Psoas muscle (tissue), 8 donors: Measurements from ENCODE around the gene CORO2B. TPM values are rescaled to one million over a fixed set of nuclear protein-coding genes. Genes with fewer than 3 reads are reported as not detected.

Experiments used
- ATAC-seq, 4 donors: fragments of 200-7000 bp; cut with Tn5 transposase; one replicate each; pipeline ENCODE4 v1.9.1; 2020; ENCODE audit warnings: moderate library complexity in 3 of 4, mild to moderate bottlenecking in 2 of 4
- DNase-seq, 2 donors: peaks; one replicate each; pipeline ENCODE4 v3.0.0-alpha.2; 2020
- H3K27ac ChIP-seq: fragments of 200-600 bp; one replicate; pipeline ENCODE4 v1.8.0; 2022
- H3K27me3 ChIP-seq, 3 donors: fragments of 200-600 bp in 1 of 3; one replicate each; pipeline versions ENCODE4 v1.6.1 to v1.8.0; 2013 to 2022; ENCODE audit warnings: low read length in 2 of 3, mild to moderate bottlenecking in 2 of 3, moderate library complexity in 1 of 3; ENCODE audit not compliant: insufficient read depth in 3 of 3
- H3K36me3 ChIP-seq, 2 donors: fragments of 200-600 bp in 1 of 2; one replicate each; pipeline versions ENCODE4 v1.6.1 to v1.8.0; 2013 to 2022; ENCODE audit warnings: low read depth in 1 of 2, mild to moderate bottlenecking in 1 of 2, moderate library complexity in 1 of 2; ENCODE audit not compliant: insufficient read depth in 1 of 2
- H3K4me1 ChIP-seq: fragments of 200-600 bp; one replicate; pipeline ENCODE4 v1.8.0; 2022
- H3K4me3 ChIP-seq: fragments of 200-600 bp; one replicate; pipeline ENCODE4 v1.8.0; 2022; ENCODE audit warnings: mild to moderate bottlenecking
- H3K9me3 ChIP-seq: fragments of 200-600 bp; one replicate; pipeline ENCODE4 v1.8.0; 2022
- WGBS, 3 donors: extraction: QIAGEN DNeasy Blood & Tissue Kit; methylation state at CpG; one replicate each; pipeline versions ENCODE4 v1.1.6 to v1.1.7; 2013; 5-methylcytosine and 5-hydroxymethylcytosine counted together
- intact Hi-C, 2 donors: fragments of 100-400 bp; cut with DNase I; formaldehyde crosslinking; loops; one replicate each; pipeline versions ENCODE4 v1.11.0 to v1.14.2; 2022
- polyA plus RNA-seq, 3 donors: library from polyadenylated mRNA; stranded (reverse); fragments of 200-250 nt; gene quantifications; one replicate each; pipeline ENCODE4 v1.2.3, GENCODE V29; 2013
- total RNA-seq, 4 donors: library from RNA; stranded (reverse); fragmentation: NEBNext Ultra II Directional in 2 of 4; extraction: Animal tissue kit (Norgen Biotek cat#: 25700) in 2 of 4; gene quantifications; one replicate each; pipeline versions ENCODE4 v1.2.1 to v1.2.4, GENCODE V29; 2021 to 2023
- TF ChIP-seq, protein P1 (sequence below): fragments of 200-600 bp; IDR thresholded peaks from one replicate; pipeline ENCODE4 v1.8.0; 2022; ENCODE audit warnings: antibody characterized with exemption
- donor health status: healthy with polysubstance abuse.
- donor health status: DM: no; HTN: no; CAD: no; lungs with moderate emphysema.
- donor health status: Bipolar disorder and iron deficiency.
- donor health status: healthy.
- donor health status: DM: yes; HTN: yes; CAD: no.
- donor health status: DM: no; HTN: no; CAD: no.
- donor health status: DM: no; HTN: no; CAD: no.
- donor health status: DM: yes; HTN: yes; CAD: no.

Gene CORO2B
- total and polyA plus RNA-seq, 7 donors, result 1.1 to 3.2 (median 2.0) TPM

DNA sequence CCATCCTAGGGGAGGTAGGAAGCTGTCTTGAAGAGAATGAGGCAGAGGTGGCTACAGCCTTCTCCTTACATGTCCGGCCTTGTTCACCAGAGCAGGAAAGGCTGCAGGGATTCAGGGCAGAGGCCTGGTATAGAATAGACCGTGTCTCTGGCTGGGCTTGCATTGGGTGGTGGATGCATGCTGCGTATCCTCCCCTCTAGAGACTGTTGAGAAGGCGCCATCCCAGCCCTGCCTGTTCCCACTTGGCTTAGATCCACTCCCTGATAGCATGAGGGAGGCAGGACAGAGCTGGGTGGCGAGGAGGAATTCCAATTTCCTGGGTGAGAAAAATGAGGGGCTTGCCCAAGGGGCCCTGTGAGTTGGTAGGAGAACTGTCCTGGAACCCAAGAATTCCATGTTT lies 57.5 kb downstream of the CORO2B start:
- H3K27ac ChIP-seq, result no peak overlapping the region
- 92 to 94% (median 94%) methylated on average over 5 of the region's 5 CpGs for WGBS, 3 donors
- no peak for DNase-seq
- no peak overlapping the region for H3K4me3 ChIP-seq
- no peaks in the 10 kb centered on the region for H3K27me3 ChIP-seq
- peaks cover 20% of the 10 kb centered on the region for H3K4me1 ChIP-seq
- no peaks in the 10 kb centered on the region for H3K36me3 ChIP-seq
- H3K9me3 ChIP-seq, result no peaks in the 10 kb centered on the region
- TF ChIP-seq, protein P1, sequence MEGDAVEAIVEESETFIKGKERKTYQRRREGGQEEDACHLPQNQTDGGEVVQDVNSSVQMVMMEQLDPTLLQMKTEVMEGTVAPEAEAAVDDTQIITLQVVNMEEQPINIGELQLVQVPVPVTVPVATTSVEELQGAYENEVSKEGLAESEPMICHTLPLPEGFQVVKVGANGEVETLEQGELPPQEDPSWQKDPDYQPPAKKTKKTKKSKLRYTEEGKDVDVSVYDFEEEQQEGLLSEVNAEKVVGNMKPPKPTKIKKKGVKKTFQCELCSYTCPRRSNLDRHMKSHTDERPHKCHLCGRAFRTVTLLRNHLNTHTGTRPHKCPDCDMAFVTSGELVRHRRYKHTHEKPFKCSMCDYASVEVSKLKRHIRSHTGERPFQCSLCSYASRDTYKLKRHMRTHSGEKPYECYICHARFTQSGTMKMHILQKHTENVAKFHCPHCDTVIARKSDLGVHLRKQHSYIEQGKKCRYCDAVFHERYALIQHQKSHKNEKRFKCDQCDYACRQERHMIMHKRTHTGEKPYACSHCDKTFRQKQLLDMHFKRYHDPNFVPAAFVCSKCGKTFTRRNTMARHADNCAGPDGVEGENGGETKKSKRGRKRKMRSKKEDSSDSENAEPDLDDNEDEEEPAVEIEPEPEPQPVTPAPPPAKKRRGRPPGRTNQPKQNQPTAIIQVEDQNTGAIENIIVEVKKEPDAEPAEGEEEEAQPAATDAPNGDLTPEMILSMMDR, result no peak
- no peak for ATAC-seq
- intact Hi-C loops, result no loop called here

DNA sequence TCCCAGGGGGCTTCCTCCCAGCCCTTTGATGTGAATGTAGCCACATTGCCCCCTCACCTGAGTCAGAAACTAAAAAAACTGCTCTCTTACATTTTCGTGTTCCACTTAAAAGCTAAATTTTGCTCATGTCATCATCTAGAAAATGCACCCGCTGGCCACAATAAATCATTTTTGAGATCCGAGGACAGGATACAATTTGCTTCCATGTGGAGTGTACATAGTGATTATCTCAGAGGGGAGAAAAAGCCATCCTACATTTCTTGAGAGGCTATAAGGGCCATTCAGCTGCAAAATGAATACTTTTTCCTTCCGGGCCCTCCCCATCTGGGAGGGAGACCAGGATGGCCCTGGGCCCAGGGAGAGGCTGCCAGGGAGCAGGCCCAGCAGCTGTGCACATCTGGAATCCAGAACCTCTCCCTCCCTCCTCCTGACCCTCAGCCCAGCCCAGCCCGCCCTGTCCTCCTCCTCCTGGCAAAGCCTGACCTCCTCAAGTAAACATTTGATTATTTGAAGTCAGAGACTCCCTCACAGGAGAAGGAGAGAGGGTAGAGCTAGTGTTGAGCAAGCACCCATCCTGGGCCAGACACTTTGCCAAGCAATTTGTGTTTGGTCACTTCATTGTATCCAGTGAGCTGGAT lies 59.1 kb downstream of the CORO2B start:
- ATAC-seq (peak; percentile 19 to 71 (median 56)), DNase-seq (peak; percentile 80 to 87)
- no peaks in the 10 kb centered on the region for H3K9me3 ChIP-seq
- H3K4me1 ChIP-seq, result peaks cover 20% of the 10 kb centered on the region
- TF ChIP-seq, protein P1, result no peak
- WGBS, 3 donors, result 29 to 42% (median 34%) methylated on average over 5 of the region's 5 CpGs
- no peaks in the 10 kb centered on the region for H3K36me3 ChIP-seq
- H3K27me3 ChIP-seq, result no peaks in the 10 kb centered on the region
- H3K27ac ChIP-seq, result no peak overlapping the region
- no peak overlapping the region for H3K4me3 ChIP-seq
- intact Hi-C loops, result no loop called here

DNA sequence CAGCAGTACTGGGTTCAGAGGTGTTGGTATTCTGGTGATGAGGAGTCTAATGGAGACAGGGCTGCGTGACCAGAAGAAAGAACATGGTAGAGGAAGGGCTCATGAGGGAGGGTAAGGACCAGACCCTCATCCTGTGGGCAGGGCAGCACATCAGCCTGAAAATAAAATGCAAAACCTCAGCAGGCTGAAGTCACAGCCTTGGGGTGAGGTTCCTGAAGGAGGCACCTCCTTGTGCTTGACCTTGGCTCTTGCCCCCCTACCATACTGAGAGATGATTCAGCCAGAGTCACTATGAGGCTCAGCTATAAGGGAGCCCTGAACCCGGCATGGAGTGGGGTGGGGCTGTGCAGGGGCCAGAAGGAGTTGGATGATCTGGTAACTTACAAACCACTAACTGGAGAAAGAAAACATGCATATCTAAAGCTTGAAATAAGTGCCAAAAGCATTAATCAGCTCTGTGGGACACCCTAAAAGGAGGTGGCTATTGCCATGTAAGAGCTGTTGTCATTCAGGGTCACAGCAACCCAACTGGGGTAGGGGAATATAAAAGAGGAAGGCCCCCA lies 60.2 kb downstream of the CORO2B start:
- WGBS, 3 donors, result 79 to 85% (median 82%) methylated on average over 2 of the region's 2 CpGs
- ATAC-seq (no peak), DNase-seq (no peak)
- TF ChIP-seq, protein P1, result no peak
- Histone ChIP-seq H3K4me1 (peaks cover 20% of the 10 kb centered on the region), H3K36me3 (no peaks in the 10 kb centered on the region), H3K9me3 (no peaks in the 10 kb centered on the region), H3K4me3 (no peak overlapping the region), H3K27me3 (no peaks in the 10 kb centered on the region), H3K27ac (no peak overlapping the region)
- intact Hi-C loops, result no loop called here

DNA sequence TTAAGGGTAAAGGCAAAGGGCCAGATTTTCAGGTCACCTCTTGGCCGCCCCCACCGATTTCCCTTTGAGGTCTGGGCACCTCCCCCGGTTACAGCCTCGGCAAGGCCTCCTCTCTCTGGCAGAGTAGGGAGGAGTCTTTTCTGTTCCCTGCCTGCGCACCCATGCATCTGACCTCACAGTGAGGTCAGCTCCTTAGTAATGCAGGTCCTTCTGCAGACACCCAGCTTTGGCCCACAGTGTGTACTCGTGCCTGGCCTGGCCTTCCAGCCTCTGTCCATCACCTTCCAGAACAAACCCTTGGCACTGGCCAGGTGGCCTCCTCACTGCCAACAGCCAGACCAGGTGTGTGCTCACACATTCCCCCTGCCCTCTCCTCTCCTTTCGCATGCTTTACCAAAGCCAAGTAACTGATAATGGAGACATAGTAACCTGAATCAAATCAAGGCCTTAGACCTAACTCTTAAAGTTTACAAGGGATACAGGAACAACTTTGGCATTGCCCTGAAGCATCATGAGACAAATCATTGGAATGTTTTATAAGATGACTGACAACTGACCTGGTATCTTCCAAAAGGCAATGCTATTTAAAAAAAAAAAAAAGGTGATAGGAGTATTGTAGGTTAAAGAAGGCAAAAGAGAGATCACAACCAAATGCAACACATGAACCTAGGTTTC lies 61.3 kb downstream of the CORO2B start:
- TF ChIP-seq, protein P1, result no peak
- H3K27ac ChIP-seq, result no peak overlapping the region
- 54 to 66% (median 57%) methylated on average over 7 of the region's 7 CpGs for WGBS, 3 donors
- H3K9me3 ChIP-seq, result no peaks in the 10 kb centered on the region
- no peaks in the 10 kb centered on the region for H3K27me3 ChIP-seq
- H3K36me3 ChIP-seq, result no peaks in the 10 kb centered on the region
- DNase-seq (no peak), ATAC-seq (no peak)
- H3K4me3 ChIP-seq, result no peak overlapping the region
- intact Hi-C loops, result loop anchor here in 1 of 2 donors (5.0 kb wide), 1 partner anchor 63 kb away; the partner anchor contains the start of gene CORO2B
- H3K4me1 ChIP-seq, result peaks cover 16% of the 10 kb centered on the region
